ENCODE data around the gene MED1. TPM values are rescaled to one million over a fixed set of nuclear protein-coding genes. Genes with fewer than 3 reads are reported as not detected.

MED1 gene
- total RNA-seq, 1 experiment from 2014 or later: 50.4 TPM

GRCh38 chr17:39450051-39450450 is 1.0 kb downstream of the MED1 start (continued):
- no peak for TF ChIP-seq ETV6 (CRISPR knock-in tag; IDR thresholded peaks at IDR 0.05)
- TF ChIP-seq SOX15 (CRISPR knock-in tag; IDR thresholded peaks at IDR 0.05): no peak
- no peak for TF ChIP-seq CBFB (CRISPR knock-in tag; IDR thresholded peaks at IDR 0.05; ENCODE audit: low read depth)
- TF ChIP-seq MXD4 (CRISPR knock-in tag; IDR thresholded peaks at IDR 0.05; ENCODE audit: borderline replicate concordance): no peak
- TF ChIP-seq FOXP1 (CRISPR knock-in tag; IDR thresholded peaks at IDR 0.05; ENCODE audit: borderline replicate concordance): no peak
- no peak for TF ChIP-seq E2F5 (CRISPR knock-in tag; IDR thresholded peaks at IDR 0.05)

GRCh38 chr17:39447561-39447960 is 3.5 kb downstream of the MED1 start:
- Mint-ChIP-seq H3K27ac (no peak overlapping the region), H3K4me3 (no peak overlapping the region), H3K4me1 (peaks cover 7% of the 10 kb centered on the region), H3K27me3 (ENCODE audit: low read depth) (no peaks in the 10 kb centered on the region), H3K36me3 (peaks cover 41% of the 10 kb centered on the region), H3K9me3 (no peaks in the 10 kb centered on the region)
- ChIA-PET POLR2A (no interaction called here), CTCF (no interaction called here)
- no peak for ATAC-seq
- no peak for DNase-seq (ENCODE audit: low spot score)
- no peak for TF ChIP-seq FOXK1 (CRISPR knock-in tag; IDR thresholded peaks at IDR 0.05)
- no peak for TF ChIP-seq ZNF232 (CRISPR knock-in tag; IDR thresholded peaks at IDR 0.05)
- TF ChIP-seq JAZF1 (CRISPR knock-in tag; IDR thresholded peaks at IDR 0.05): no peak
- TF ChIP-seq ZNF396 (CRISPR knock-in tag; IDR thresholded peaks at IDR 0.05; ENCODE audit: borderline replicate concordance): no peak
- no peak for TF ChIP-seq MAX (CRISPR knock-in tag; IDR thresholded peaks at IDR 0.05)
- no peak for TF ChIP-seq ZNF671 (CRISPR knock-in tag; IDR thresholded peaks at IDR 0.05)
- no peak for TF ChIP-seq RORB (CRISPR knock-in tag; IDR thresholded peaks at IDR 0.05)
- TF ChIP-seq CTCF (IDR thresholded peaks at IDR 0.05): no peak
- no peak for TF ChIP-seq PRDM15 (CRISPR knock-in tag; IDR thresholded peaks at IDR 0.05)
- no peak for TF ChIP-seq GTF2I (CRISPR knock-in tag; conservative IDR thresholded peaks at IDR 0.05)
- no peak for TF ChIP-seq ATF1 (CRISPR knock-in tag; IDR thresholded peaks at IDR 0.05)
- no peak for TF ChIP-seq ARID4B (CRISPR knock-in tag; IDR thresholded peaks at IDR 0.05; ENCODE audit: borderline replicate concordance)
